ENCODE data around the gene MAGI1. TPM values are rescaled to one million over a fixed set of nuclear protein-coding genes. Genes with fewer than 3 reads are reported as not detected.

Gene MAGI1
- total RNA-seq, 1 experiment from 2014 or later: 38.6 TPM

DNA sequence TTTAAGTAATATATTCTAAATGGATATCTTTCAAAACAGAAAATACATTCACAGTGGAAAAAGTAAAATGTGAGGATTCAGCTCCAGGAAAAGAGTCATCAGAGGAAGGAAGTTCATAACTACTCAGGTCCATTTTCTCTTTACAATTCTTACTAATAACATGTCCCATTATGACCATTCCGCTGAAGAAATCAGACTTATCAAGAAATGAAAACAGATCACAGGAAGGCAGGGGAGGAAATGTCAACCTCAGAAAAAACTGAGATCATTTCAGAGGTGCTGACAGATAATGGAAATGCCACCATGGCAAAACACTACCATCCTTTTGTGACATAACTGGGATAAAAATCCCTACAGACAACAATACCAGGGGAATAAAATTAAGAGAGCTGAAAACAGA lies 139.5 kb downstream of the MAGI1 start:
- Histone ChIP-seq H3K4me3 (replicated peaks in 1 of 2; ENCODE audit: low read depth in 1 of 2, low read length in 2 of 2) (no peak overlapping the region), H3K36me3 (ENCODE audit: control insufficient read depth in 1 of 2, insufficient read depth in 2 of 2, low read length in 2 of 2) (no peaks in the 10 kb centered on the region), H3K79me2 (ENCODE audit: insufficient read depth, low read length) (peaks cover 4% of the 10 kb centered on the region; the same call in 1 of the 2 replicates), H3K27me3 (ENCODE audit: insufficient read depth, low read length) (no peaks in the 10 kb centered on the region), H4K20me1 (ENCODE audit: insufficient read depth) (no peaks in the 10 kb centered on the region), H3K9ac (ENCODE audit: low read length) (no peak overlapping the region), H3K4me2 (ENCODE audit: low read length) (no peak overlapping the region), H3K27ac (ENCODE audit: low read depth, low read length) (no peak overlapping the region), H3K4me1 (ENCODE audit: control insufficient read depth in 1 of 2, insufficient read depth in 2 of 2, low read length in 2 of 2) (no peaks in the 10 kb centered on the region), H2AFZ (ENCODE audit: low read depth, low read length, poor library complexity, severe bottlenecking) (no peak overlapping the region), H3K9me2 (ENCODE audit: insufficient read depth) (no peaks in the 10 kb centered on the region), H3K9me3 (ENCODE audit: control insufficient read depth in 1 of 2, insufficient read depth in 1 of 2, low read depth in 1 of 2, low read length in 2 of 2) (no peaks in the 10 kb centered on the region)
- RAD21 ChIA-PET (ENCODE audit: low non-redundant PET in 1 of 2, low total read pairs in 2 of 2, uncharacterized antibody in 2 of 2, unreplicated experiment in 2 of 2): no interaction called here
- TF ChIP-seq EZH2 (IDR thresholded peaks at IDR 0.05) (no peak), ZFX (IDR thresholded peaks at IDR 0.05) (no peak), POLR2A (IDR thresholded peaks at IDR 0.05; ENCODE audit: borderline replicate concordance, extremely low read depth, insufficient read depth, insufficient read length) (no peak), FOSL1 (IDR thresholded peaks at IDR 0.05; ENCODE audit: low read depth) (no peak), SIN3A (IDR thresholded peaks at IDR 0.05; ENCODE audit: low read depth) (no peak), RAD21 (IDR thresholded peaks at IDR 0.05; ENCODE audit: low read depth) (no peak)
- TF ChIP-seq, protein P1, sequence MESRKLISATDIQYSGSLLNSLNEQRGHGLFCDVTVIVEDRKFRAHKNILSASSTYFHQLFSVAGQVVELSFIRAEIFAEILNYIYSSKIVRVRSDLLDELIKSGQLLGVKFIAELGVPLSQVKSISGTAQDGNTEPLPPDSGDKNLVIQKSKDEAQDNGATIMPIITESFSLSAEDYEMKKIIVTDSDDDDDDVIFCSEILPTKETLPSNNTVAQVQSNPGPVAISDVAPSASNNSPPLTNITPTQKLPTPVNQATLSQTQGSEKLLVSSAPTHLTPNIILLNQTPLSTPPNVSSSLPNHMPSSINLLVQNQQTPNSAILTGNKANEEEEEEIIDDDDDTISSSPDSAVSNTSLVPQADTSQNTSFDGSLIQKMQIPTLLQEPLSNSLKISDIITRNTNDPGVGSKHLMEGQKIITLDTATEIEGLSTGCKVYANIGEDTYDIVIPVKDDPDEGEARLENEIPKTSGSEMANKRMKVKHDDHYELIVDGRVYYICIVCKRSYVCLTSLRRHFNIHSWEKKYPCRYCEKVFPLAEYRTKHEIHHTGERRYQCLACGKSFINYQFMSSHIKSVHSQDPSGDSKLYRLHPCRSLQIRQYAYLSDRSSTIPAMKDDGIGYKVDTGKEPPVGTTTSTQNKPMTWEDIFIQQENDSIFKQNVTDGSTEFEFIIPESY (IDR thresholded peaks at IDR 0.05; ENCODE audit: extremely low read depth, insufficient replicate concordance, low read length): no peak
- TF ChIP-seq, protein P2, sequence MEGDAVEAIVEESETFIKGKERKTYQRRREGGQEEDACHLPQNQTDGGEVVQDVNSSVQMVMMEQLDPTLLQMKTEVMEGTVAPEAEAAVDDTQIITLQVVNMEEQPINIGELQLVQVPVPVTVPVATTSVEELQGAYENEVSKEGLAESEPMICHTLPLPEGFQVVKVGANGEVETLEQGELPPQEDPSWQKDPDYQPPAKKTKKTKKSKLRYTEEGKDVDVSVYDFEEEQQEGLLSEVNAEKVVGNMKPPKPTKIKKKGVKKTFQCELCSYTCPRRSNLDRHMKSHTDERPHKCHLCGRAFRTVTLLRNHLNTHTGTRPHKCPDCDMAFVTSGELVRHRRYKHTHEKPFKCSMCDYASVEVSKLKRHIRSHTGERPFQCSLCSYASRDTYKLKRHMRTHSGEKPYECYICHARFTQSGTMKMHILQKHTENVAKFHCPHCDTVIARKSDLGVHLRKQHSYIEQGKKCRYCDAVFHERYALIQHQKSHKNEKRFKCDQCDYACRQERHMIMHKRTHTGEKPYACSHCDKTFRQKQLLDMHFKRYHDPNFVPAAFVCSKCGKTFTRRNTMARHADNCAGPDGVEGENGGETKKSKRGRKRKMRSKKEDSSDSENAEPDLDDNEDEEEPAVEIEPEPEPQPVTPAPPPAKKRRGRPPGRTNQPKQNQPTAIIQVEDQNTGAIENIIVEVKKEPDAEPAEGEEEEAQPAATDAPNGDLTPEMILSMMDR (IDR thresholded peaks at IDR 0.05 in 2 of 3, conservative IDR thresholded peaks at IDR 0.05 in 1 of 3; ENCODE audit: borderline replicate concordance in 1 of 3, insufficient read depth in 1 of 3, low read depth in 2 of 3, low read length in 2 of 3): no peak
- TF ChIP-seq, protein P3, sequence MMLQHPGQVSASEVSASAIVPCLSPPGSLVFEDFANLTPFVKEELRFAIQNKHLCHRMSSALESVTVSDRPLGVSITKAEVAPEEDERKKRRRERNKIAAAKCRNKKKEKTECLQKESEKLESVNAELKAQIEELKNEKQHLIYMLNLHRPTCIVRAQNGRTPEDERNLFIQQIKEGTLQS (IDR thresholded peaks at IDR 0.05): no peak
- no peak for ATAC-seq
- BruUV-seq (replicated peaks): no TSS peak
- POLR2A ChIA-PET: no interaction called here
- no peak for DNase-seq (ENCODE audit: low read depth, low spot score)
- CTCF ChIA-PET: no interaction called here
- intact Hi-C loops (cut with micrococcal nuclease): no loop called here
